GM18520 (cell line): ENCODE measurements around the gene DLX1.

Source experiments
- ATAC-seq: cut with Tn5 transposase; IDR thresholded peaks from one replicate; pipeline ENCODE4 v1.9.1; 2021; ENCODE audit not compliant: unreplicated experiment

Gene DLX1

DNA sequence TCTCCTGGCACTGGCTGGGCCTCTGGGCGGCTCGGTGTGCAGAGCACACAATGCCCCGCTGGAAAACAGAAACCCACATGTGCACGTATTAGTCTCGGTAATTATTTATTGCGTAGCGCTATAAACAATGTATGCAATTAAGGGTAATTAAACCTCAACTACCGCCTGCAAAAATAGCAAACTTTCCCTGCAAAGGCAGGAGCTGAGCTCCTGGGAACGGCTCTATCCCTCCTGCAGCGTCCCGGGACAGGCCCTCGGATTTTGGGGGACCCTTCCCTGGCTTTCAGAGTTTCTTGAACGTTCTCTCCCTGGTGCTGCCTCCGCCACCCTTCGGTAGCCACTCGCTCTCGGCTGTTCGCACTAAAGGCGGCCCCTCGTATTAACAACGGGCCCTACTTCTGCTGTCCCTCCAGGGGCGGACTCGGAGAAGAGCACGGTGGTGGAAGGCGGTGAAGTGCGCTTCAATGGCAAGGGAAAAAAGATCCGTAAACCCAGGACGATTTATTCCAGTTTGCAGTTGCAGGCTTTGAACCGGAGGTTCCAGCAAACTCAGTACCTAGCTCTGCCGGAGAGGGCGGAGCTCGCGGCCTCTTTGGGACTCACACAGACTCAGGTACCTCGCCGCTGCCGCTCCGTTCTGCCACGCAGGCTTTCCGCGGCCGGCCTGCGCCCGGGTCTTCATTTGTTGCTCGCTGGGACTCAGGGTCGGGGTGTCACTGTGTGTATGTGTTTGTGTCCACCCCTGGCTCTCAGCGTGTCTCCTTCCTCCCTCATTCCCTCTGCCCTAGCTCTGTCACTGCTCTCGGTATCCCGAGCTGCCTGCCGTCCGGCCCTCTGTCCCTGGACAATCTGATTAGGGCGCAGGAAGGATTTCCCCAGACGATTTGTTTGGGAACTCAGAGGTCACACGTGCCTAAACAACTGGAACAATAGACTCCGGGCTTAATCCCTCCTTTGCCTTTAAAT, 1.2 kb downstream of the DLX1 start:
- ATAC-seq = no peak

GRCh38 chr2:172087207-172087779, 2.0 kb downstream of the DLX1 start:
- no peak for ATAC-seq

- ATAC-seq = no peak
Measured at GRCh38 chr2:172087780-172088244, 2.5 kb downstream of the DLX1 start.

DNA sequence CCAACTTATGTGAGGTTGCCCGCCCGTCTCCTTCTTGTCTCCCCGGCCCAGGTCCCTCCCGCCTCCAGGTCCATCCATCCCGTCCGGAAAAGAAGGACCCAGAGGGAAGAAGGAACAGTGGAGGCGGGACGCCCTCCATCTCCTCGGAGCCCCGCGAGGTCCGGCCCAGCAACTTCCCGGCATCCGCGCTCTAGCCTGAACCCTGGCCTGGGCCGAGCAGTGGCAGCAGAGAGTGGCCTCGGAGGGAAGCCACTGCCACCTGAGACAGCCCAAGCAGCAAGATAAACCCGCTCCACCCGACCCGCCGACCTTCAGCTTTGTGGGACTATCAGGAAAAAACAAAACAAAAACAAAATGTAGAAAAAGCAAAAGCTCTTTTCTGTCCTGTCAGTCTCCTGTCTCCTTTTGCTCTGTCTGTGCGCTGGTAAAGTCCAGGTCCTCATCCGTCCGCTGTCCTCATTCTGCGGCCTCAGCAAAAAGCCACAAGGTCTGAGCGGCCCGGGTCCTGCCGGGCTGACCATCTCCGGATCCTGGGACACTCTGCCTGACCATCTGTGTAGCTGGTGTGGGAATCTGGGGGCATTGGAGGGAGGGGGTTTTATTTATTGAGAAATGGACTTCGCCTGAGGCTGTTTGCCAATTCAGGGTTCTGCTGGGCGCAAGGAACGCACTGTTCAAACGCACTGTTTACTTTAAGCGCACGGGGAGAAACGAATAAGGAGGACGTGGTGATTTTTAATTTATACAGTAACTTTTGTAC, 3.1 kb downstream of the DLX1 start:
- no peak for ATAC-seq

GRCh38 chr2:172089005-172089504, 3.7 kb downstream of the DLX1 start:
- no peak for ATAC-seq

DNA sequence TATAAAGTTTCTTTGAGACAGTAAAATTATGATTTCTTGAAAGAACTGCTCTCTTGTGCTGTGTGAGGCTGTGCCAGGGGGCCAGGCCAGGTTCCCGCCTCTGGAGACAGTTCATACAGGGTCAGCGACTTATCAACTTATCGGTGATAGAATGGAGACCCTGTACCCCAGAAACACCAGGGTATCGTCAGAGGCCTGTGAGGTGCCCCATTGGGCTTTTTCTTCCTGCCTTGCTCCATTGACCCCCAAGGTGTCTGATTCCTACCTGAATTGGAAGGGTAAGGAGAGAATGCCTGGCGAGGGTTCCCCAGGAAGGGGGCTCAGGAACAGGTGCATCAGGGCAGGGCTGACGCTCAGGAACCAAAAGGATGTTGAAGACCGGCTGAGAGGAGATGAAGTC, 4.3 kb downstream of the DLX1 start:
- ATAC-seq = no peak

- ATAC-seq = no peak
Measured at GRCh38 chr2:172090044-172090961, 5.0 kb downstream of the DLX1 start.

DNA sequence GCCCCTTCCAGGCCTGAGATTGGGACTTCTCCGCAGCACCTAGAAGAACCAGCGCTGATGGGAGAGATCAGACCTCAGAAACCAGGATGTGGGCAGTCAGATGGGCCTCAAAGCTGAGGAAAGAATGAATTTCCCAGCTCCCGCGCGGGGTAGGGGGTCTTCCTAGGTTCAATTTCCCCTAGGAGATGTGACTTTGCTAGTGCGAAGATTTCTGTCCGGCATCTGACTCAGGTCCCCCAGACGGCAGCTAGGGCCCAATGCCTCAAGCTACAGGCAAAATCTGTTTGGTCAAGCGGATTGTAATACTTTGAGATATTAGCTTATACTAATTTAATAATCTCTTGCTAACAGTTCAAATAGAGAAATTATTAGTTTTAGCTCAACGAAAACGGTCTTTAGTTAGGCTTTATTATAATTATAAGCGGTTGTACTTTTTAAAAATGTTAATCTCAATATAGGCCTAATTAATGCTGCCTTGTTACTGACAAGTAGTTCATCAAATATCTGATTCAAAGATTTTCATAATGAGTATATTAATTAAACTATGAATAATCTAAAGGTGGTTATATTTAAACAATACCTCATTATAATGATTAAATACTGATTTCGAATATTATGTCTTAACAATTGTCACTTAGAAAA, 5.8 kb downstream of the DLX1 start:
- ATAC-seq = no peak

- no peak for ATAC-seq
Measured at GRCh38 chr2:172091761-172092566, 6.7 kb downstream of the DLX1 start.

DNA sequence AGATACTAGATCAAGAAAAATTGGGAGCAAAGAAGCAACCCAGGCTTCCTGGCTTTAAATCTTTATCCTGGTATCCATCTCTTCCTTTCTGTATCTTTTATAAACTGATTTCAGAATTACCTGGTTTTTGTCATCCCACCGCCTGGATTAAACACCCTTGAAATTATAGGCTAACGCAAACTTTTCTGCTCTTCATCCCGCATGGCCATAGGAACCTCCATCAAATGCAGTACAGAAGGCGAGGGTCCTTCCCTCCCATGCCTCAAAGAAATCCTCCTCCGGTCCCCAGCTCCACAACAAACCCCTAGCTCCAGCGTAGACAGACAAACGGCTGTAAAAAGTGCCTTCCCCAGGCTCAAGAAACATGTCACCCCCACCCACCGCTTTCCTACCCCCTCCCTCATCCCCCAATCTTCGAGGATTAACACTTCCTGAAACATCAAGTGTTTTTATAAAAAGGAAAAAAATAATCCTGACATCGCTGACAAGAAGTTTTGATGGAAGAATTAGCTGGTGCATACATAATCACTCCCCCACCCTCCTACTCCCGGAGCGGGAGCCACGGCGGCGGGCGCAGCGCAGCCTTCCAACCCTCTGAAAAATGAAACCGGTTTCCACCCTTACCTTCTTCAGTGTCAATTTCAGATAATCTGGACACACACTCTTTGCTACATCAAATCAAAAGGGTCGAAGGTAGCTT, 7.6 kb downstream of the DLX1 start:
- ATAC-seq = no peak

GRCh38 chr2:172093416-172094293, 8.3 kb downstream of the DLX1 start:
- ATAC-seq = no peak

DNA sequence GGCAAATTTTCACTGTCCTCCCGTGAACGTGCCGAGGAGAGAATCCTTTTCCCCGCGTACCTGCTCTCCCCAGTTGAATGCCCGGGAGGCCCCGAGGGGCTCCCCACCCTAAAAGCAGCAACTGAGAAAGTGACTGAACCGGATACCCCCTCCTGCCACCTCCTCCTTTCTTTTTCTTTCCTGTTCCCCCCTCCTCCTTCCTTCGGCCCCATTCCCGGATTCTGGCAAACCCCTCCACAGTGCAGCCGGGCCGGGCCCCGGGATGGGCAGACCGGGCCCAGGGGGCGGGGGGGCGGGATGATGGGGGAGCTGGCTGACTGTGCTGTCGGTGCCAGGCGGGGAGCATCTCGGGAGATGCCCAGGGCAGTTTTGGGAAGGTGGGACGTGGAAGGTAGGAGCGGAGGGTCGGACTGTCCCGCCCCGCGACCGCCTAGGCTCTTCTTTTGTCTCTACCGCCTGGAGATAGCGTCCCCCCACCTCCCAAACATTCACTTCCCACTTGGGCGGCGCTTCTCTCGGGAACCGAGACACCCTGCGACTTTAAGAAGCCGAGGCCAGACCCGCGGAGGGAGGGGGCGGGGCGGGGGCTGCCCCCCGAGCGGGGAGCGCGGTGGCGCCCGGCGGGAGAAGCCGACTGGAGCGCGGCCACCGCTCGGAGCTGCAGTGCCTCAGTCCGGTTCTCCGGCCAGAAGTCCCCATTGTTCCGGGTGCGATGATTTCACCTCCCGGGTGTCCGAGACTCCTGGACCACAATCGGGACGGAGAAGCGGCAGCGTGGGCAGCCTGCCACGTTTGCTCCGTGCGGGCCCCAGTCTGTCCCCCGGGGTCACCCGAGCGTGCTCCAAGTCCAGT, 9.2 kb downstream of the DLX1 start:
- ATAC-seq = no peak

DNA sequence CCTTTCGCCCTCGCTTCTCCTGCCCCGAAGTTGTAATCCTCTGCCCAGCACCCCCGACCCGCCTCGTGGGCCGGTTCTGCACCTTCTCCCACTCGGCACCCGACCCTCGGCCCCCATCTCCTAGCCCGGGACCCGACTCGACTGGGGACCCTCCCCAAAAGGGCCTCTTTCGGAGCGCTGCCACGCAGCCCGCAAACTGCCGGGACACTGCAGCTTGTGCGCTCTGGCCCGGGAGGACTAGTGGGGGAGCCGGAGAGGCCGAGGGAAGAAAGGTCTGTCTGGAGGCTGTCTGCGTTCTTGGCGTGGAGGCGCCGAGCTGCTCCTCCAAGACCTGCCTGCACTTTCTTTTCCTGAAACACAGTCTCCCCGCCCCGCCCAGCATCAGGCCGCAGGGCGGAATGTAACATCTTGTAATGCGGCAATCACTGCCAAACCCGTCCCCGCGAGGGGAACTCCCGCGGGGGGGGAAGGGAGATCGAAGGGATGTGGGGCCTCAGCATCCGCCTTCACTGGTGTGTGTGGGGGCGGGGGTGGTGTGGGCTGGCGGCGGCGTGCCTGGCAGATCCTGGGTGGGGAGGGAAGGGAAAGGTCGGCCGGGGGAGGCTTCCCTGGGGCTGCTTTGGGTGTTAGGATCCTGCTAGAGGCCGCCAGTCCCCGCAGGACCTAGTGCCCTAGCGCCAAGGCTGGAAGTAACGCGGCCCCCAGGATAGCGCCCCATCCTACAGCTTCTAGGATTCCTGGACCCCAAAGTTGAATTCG, 10.0 kb downstream of the DLX1 start:
- ATAC-seq = no peak

GRCh38 chr2:172095905-172096625, 10.8 kb downstream of the DLX1 start:
- ATAC-seq = no peak
